HepG2 (cell line): ENCODE results near the gene IL27RA. TPM values are rescaled to one million over a fixed set of nuclear protein-coding genes. Genes with fewer than 3 reads are reported as not detected.

Source experiments
- ATM ChIP-seq: fragments of 450-650 bp; IDR thresholded peaks from 2 replicates; pipeline ENCODE4 v1.7.1; 2017; ENCODE audit warnings: mild to moderate bottlenecking, borderline replicate concordance
- EZH2 ChIP-seq: conservative IDR thresholded peaks from 2 replicates; pipeline ENCODE4 v1.6.1; 2012; ENCODE audit warnings: mild to moderate bottlenecking, low read depth, low read length, moderate library complexity
- GPN1 ChIP-seq: sonication (generic); formaldehyde crosslinking; IDR thresholded peaks from 2 replicates; pipeline ENCODE4 v1.5.1; 2020; ENCODE audit warnings: missing genetic modification reagents, borderline replicate concordance
- HMG20A ChIP-seq: IDR thresholded peaks from 2 replicates; pipeline ENCODE4 v1.6.1; 2016; ENCODE audit warnings: borderline replicate concordance
- KDM2A ChIP-seq: sonication (generic); formaldehyde crosslinking; IDR thresholded peaks from 2 replicates; pipeline ENCODE4 v1.4.0; 2020; ENCODE audit warnings: low read depth, missing genetic modification reagents, borderline replicate concordance
- KDM4B ChIP-seq: sonication (generic); formaldehyde crosslinking; IDR thresholded peaks from 2 replicates; pipeline ENCODE4 v1.4.0; 2020; ENCODE audit warnings: missing genetic modification reagents
- NFE2L1 ChIP-seq: sonication (generic); formaldehyde crosslinking; IDR thresholded peaks from 2 replicates; pipeline ENCODE4 v1.4.0; 2020; ENCODE audit warnings: missing genetic modification reagents, mild to moderate bottlenecking, borderline replicate concordance
- NFYC ChIP-seq: IDR thresholded peaks from 2 replicates; pipeline ENCODE4 v1.6.1; 2016; ENCODE audit warnings: missing genetic modification reagents, missing compliant biosample characterization
- RAD51 ChIP-seq: fragments of 450-650 bp; IDR thresholded peaks from 2 replicates; pipeline ENCODE4 v1.6.1; 2016; ENCODE audit warnings: borderline replicate concordance
- SMAD1 ChIP-seq: sonication (generic); formaldehyde crosslinking; IDR thresholded peaks from 2 replicates; pipeline ENCODE4 v1.4.0; 2020; ENCODE audit warnings: missing genetic modification reagents, low read depth, mild to moderate bottlenecking, borderline replicate concordance
- SP140L ChIP-seq: sonication (generic); formaldehyde crosslinking; IDR thresholded peaks from 2 replicates; pipeline ENCODE4 v1.4.0; 2020; ENCODE audit warnings: missing genetic modification reagents, borderline replicate concordance
- TBP ChIP-seq: sonication (generic); formaldehyde crosslinking; IDR thresholded peaks from 2 replicates; pipeline ENCODE4 v1.5.0; 2020; ENCODE audit warnings: missing genetic modification reagents
- TCF7L2 ChIP-seq: IDR thresholded peaks from 2 replicates; pipeline ENCODE4 v1.6.1; 2011; ENCODE audit warnings: mild to moderate bottlenecking, low read depth, low read length, moderate library complexity
- ZEB1 ChIP-seq: IDR thresholded peaks from 2 replicates; pipeline ENCODE4 v1.6.1; 2012; ENCODE audit warnings: mild to moderate bottlenecking, low read depth, inconsistent platforms; ENCODE audit not compliant: insufficient replicate concordance
- ZFY ChIP-seq: sonication (generic); formaldehyde crosslinking; IDR thresholded peaks from 2 replicates; pipeline ENCODE4 v1.4.0; 2020; ENCODE audit warnings: missing genetic modification reagents
- ZNF10 ChIP-seq: sonication (generic); formaldehyde crosslinking; IDR thresholded peaks from 2 replicates; pipeline ENCODE4 v1.4.0; 2020; ENCODE audit warnings: mild to moderate bottlenecking, low read depth, missing genetic modification reagents, borderline replicate concordance
- ZNF263 ChIP-seq: sonication (generic); formaldehyde crosslinking; IDR thresholded peaks from 2 replicates; pipeline ENCODE4 v1.4.0; 2020; ENCODE audit warnings: missing genetic modification reagents
- ZNF33A ChIP-seq: sonication (generic); formaldehyde crosslinking; IDR thresholded peaks from 2 replicates; pipeline ENCODE4 v1.5.1; 2020; ENCODE audit warnings: missing genetic modification reagents, mild to moderate bottlenecking, moderate library complexity, borderline replicate concordance
- ZNF468 ChIP-seq: sonication (generic); formaldehyde crosslinking; IDR thresholded peaks from 2 replicates; pipeline ENCODE4 v1.8.0; 2022; ENCODE audit warnings: mild to moderate bottlenecking, moderate library complexity, missing genetic modification reagents
- ZNF556 ChIP-seq: sonication (generic); formaldehyde crosslinking; IDR thresholded peaks from 2 replicates; pipeline ENCODE4 v1.4.0; 2020; ENCODE audit warnings: mild to moderate bottlenecking, missing genetic modification reagents, borderline replicate concordance
- ZNF703 ChIP-seq: sonication (generic); formaldehyde crosslinking; IDR thresholded peaks from 2 replicates; pipeline ENCODE4 v1.5.1; 2020; ENCODE audit warnings: missing genetic modification reagents, mild to moderate bottlenecking, moderate library complexity, borderline replicate concordance
- ZNF713 ChIP-seq: sonication (generic); formaldehyde crosslinking; IDR thresholded peaks from 2 replicates; pipeline ENCODE4 v1.4.0; 2020; ENCODE audit warnings: mild to moderate bottlenecking, missing genetic modification reagents
- ZNF740 ChIP-seq: sonication (generic); formaldehyde crosslinking; IDR thresholded peaks from 2 replicates; pipeline ENCODE4 v1.4.0; 2020; ENCODE audit warnings: missing genetic modification reagents
- ZNF749 ChIP-seq: sonication (generic); formaldehyde crosslinking; IDR thresholded peaks from 2 replicates; pipeline ENCODE4 v1.8.0; 2022; ENCODE audit warnings: mild to moderate bottlenecking, missing genetic modification reagents, moderate library complexity, borderline replicate concordance
- ZSCAN12 ChIP-seq: sonication (generic); formaldehyde crosslinking; IDR thresholded peaks from 2 replicates; pipeline ENCODE4 v1.9.0; 2021; ENCODE audit warnings: mild to moderate bottlenecking, missing genetic modification reagents
- polyA plus RNA-seq, 8 experiments: library from polyadenylated mRNA; depleted of rRNA in 3 of 8; stranded (reverse) in 7 of 8; unstranded in 1 of 8; fragments of >200 nt; fragmentation: Illumina TruSeq in 4 of 8; extraction: Trizol in 4 of 8; gene quantifications; 2 replicates each; pipeline versions ENCODE4 v1.2.1 to v1.2.3, GENCODE V29; 2011 to 2016; ENCODE audit warnings: low read depth in 4 of 8, missing spikeins in 1 of 8, mixed read lengths in 1 of 8; ENCODE audit not compliant: insufficient read depth in 1 of 8
- total RNA-seq, 5 experiments: library from RNA; depleted of rRNA; stranded (reverse); fragments of >200 nt; fragmentation: Illumina TruSeq; extraction: Trizol; gene quantifications; 2 replicates each; pipeline ENCODE4 v1.2.3, GENCODE V29; 2016; ENCODE audit warnings: low read depth in 1 of 5
- TF ChIP-seq, protein P1 (sequence below): sonication (generic); formaldehyde crosslinking; IDR thresholded peaks from 2 replicates; pipeline ENCODE4 v1.5.1; 2020; ENCODE audit warnings: missing genetic modification reagents, mild to moderate bottlenecking, borderline replicate concordance
- TF ChIP-seq, protein P2 (sequence below): sonication (generic); formaldehyde crosslinking; IDR thresholded peaks from 2 replicates; pipeline ENCODE4 v1.9.0; 2021; ENCODE audit warnings: missing genetic modification reagents, borderline replicate concordance

Gene IL27RA
- total and polyA plus RNA-seq, 2 of the 13 experiments (the other 11 are each of a cell fraction or from before 2014, with no cell fraction given) = 3.5 to 8.1 TPM

DNA sequence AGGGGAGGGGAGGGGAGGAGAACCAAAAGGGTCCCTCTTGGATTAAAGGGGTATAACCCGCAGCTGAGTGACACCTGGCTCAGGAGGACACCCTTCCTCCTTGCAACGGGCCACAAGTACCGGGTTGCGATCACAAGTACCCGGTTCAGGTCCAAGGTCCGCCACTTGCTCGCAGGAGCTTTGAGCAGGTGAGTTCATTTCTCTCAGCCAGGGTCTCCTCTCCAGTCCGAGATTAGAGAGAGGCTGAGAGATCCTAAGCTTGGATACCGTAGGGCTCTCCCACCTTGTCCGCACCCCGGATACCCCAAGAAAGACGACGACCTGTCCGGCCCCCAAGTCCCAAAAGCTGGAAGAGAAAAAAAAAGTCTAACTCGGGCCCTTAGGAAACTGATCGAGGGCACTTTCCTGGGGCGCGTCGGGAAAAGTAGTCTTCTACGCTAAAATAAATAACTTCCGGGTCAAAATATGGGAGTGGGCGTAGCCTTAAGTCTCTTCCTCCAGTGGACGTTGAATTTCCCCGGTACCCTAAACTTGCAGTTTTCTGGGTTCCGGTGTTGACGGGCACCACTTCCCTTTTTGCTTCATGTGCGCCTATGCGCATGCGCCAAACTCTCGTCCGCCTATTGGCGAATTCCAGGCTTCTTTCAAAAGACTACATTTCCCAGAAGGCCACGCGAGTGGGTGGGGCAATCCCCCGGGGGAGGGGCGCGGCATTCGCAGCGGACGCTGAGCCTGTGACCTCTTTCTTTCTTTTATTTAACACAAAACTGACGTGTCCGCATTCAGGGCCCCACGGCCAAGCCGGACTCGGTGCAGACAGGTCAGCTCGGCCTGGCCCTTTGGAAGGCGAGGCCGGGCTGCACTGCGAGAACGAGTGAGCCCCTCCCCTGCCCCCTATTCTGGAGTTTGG, 49.6 kb downstream of the IL27RA start (continued):
- no peak for TF ChIP-seq ZNF33A (CRISPR knock-in tag)
- no peak for TF ChIP-seq SMAD1
- TF ChIP-seq NFE2L1 (CRISPR knock-in tag) = no peak
- no peak for TF ChIP-seq ZNF263 (CRISPR knock-in tag)
- TF ChIP-seq ZNF740 = no peak
- peak; percentile 80; the same call in 1 of the 2 replicates for TF ChIP-seq ZNF713 (CRISPR knock-in tag)
- TF ChIP-seq GPN1 (CRISPR knock-in tag) = no peak
- TF ChIP-seq ZNF10 (CRISPR knock-in tag) = no peak
- TF ChIP-seq, protein P1, sequence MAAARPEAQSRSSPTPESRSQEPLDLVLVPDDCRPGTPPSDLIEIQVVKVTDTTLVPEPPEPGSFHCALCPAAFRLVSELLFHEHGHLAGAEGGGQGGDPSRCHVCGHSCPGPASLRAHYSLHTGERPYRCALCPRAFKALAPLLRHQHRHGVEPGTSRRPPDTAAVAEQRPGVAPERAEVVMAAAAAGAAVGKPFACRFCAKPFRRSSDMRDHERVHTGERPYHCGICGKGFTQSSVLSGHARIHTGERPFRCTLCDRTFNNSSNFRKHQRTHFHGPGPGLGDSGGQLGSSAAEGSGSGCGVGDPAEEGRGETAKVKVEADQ (CRISPR knock-in tag) = no peak
- TF ChIP-seq SP140L (CRISPR knock-in tag) = 0 out of 2 replicates have a peak, but pooled peaks have one; percentile 65
- TF ChIP-seq, protein P2, sequence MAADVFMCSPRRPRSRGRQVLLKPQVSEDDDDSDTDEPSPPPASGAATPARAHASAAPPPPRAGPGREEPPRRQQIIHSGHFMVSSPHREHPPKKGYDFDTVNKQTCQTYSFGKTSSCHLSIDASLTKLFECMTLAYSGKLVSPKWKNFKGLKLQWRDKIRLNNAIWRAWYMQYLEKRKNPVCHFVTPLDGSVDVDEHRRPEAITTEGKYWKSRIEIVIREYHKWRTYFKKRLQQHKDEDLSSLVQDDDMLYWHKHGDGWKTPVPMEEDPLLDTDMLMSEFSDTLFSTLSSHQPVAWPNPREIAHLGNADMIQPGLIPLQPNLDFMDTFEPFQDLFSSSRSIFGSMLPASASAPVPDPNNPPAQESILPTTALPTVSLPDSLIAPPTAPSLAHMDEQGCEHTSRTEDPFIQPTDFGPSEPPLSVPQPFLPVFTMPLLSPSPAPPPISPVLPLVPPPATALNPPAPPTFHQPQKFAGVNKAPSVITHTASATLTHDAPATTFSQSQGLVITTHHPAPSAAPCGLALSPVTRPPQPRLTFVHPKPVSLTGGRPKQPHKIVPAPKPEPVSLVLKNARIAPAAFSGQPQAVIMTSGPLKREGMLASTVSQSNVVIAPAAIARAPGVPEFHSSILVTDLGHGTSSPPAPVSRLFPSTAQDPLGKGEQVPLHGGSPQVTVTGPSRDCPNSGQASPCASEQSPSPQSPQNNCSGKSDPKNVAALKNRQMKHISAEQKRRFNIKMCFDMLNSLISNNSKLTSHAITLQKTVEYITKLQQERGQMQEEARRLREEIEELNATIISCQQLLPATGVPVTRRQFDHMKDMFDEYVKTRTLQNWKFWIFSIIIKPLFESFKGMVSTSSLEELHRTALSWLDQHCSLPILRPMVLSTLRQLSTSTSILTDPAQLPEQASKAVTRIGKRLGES (CRISPR knock-in tag) = no peak
- 0 out of 2 replicates have a peak, but pooled peaks have one; percentile 33 for TF ChIP-seq KDM4B (CRISPR knock-in tag)
- no peak for TF ChIP-seq ZNF703 (CRISPR knock-in tag)
- TF ChIP-seq ZFY (CRISPR knock-in tag) = peak; percentile 84
- no peak for TF ChIP-seq ZEB1
- no peak for TF ChIP-seq ZSCAN12 (CRISPR knock-in tag)
- no peak for TF ChIP-seq HMG20A (CRISPR knock-in tag)
- TF ChIP-seq ATM = no peak
- no peak for TF ChIP-seq EZH2
- TF ChIP-seq TCF7L2 = no peak
- no peak for TF ChIP-seq ZNF749 (CRISPR knock-in tag)
- TF ChIP-seq RAD51 = no peak
- peak; percentile 87 for TF ChIP-seq NFYC (CRISPR knock-in tag)
- peak; percentile 97 for TF ChIP-seq KDM2A (CRISPR knock-in tag)
- peak; percentile 53; the same call in 1 of the 2 replicates for TF ChIP-seq ZNF556 (CRISPR knock-in tag)
- no peak for TF ChIP-seq ZNF468 (CRISPR knock-in tag)
- TF ChIP-seq TBP (CRISPR knock-in tag) = no peak
